MG63 (cell line): ENCODE data around the gene NDUFS1. TPM values are rescaled to one million over a fixed set of nuclear protein-coding genes. Genes with fewer than 3 reads are reported as not detected.
"Not testable (repeated sequence)": the region's sequence is repeated elsewhere in the genome, so short reads cannot be mapped to it uniquely, and the experiment has no call there.

Experiments
- DNase-seq: peaks from one replicate; pipeline ENCODE4 v3.0.0-alpha.2; 2020
- H3K27me3 ChIP-seq: fragments of 250-450 bp; sonication (Bioruptor Pico); 2 replicates; pipeline ENCODE4 v1.5.1; 2020; ENCODE audit warnings: mild to moderate bottlenecking, moderate library complexity
- H3K36me3 ChIP-seq: fragments of 250-450 bp; sonication (Bioruptor Pico); 2 replicates; pipeline ENCODE4 v1.5.1; 2020; ENCODE audit warnings: mild to moderate bottlenecking, moderate library complexity
- H3K4me3 ChIP-seq: fragments of 250-450 bp; sonication (Bioruptor Pico); 2 replicates; pipeline ENCODE4 v1.5.1; 2020; ENCODE audit warnings: mild to moderate bottlenecking, moderate library complexity
- H3K9me3 ChIP-seq: fragments of 250-450 bp; sonication (Bioruptor Pico); 2 replicates; pipeline ENCODE4 v1.5.1; 2020; ENCODE audit warnings: mild to moderate bottlenecking, moderate library complexity
- total RNA-seq: library from RNA; depleted of rRNA; stranded (reverse); fragments of >200 nt; shearing (Covaris generic); gene quantifications from 2 replicates; pipeline ENCODE4 v1.2.3, GENCODE V29; 2014; ENCODE audit warnings: low replicate concordance

The NDUFS1 gene
- total RNA-seq, 1 experiment from 2014 or later = 146 TPM

- Histone ChIP-seq H3K9me3 (no peaks in the 10 kb centered on the region), H3K36me3 (peaks cover 12% of the 10 kb centered on the region), H3K4me3 (peak within 1 kb of the TSS; percentile 64), H3K27me3 (no peaks in the 10 kb centered on the region)
- DNase-seq = peak; percentile 80
Measured at GRCh38 chr2:206085742-206086445, 73.3 kb downstream of the NDUFS1 start, which contains the start of gene INO80D. Gene INO80D (minus strand): TSS chr2:206086174. CDS start chr2:206063016, 23,158 bp downstream.

- Histone ChIP-seq H3K27me3 (no peaks in the 10 kb centered on the region), H3K9me3 (no peaks in the 10 kb centered on the region), H3K36me3 (peaks cover 9% of the 10 kb centered on the region), H3K4me3 (peak overlapping the region; percentile 64)
- peak; percentile 57 for DNase-seq
Measured at GRCh38 chr2:206084870-206085741, 74.1 kb downstream of the NDUFS1 start.

GRCh38 chr2:206084439-206084869 lies 74.8 kb downstream of the NDUFS1 start:
- peak overlapping the region; percentile 64 for H3K4me3 ChIP-seq
- H3K36me3 ChIP-seq = peaks cover 9% of the 10 kb centered on the region

GRCh38 chr2:206083602-206084438 lies 75.4 kb downstream of the NDUFS1 start:
- H3K9me3 ChIP-seq = no peaks in the 10 kb centered on the region
- H3K4me3 ChIP-seq = peak overlapping the region; percentile 64
- no peak for DNase-seq
- no peaks in the 10 kb centered on the region for H3K27me3 ChIP-seq
- H3K36me3 ChIP-seq = peaks cover 9% of the 10 kb centered on the region

More at GRCh38 chr2:206084439-206084869, 74.8 kb downstream of the NDUFS1 start:
- Histone ChIP-seq H3K27me3 (no peaks in the 10 kb centered on the region), H3K9me3 (no peaks in the 10 kb centered on the region)
- DNase-seq = peak; percentile 85

- Histone ChIP-seq H3K36me3 (no peaks in the 10 kb centered on the region; the same call in 1 of the 2 replicates), H3K9me3 (no peaks in the 10 kb centered on the region), H3K27me3 (no peaks in the 10 kb centered on the region), H3K4me3 (no peak overlapping the region)
- DNase-seq = no peak
Measured at GRCh38 chr2:206082298-206082843, 76.9 kb downstream of the NDUFS1 start.

- no peaks in the 10 kb centered on the region for H3K9me3 ChIP-seq
- H3K4me3 ChIP-seq = no peak overlapping the region
- H3K36me3 ChIP-seq = no peaks in the 10 kb centered on the region; the same call in 1 of the 2 replicates
- no peak for DNase-seq
- no peaks in the 10 kb centered on the region for H3K27me3 ChIP-seq
Measured at GRCh38 chr2:206080927-206081326, 78.3 kb downstream of the NDUFS1 start.

- H3K27me3 ChIP-seq = no peaks in the 10 kb centered on the region
- no peak for DNase-seq
- no peaks in the 10 kb centered on the region for H3K9me3 ChIP-seq
- no peaks in the 10 kb centered on the region; the same call in 1 of the 2 replicates for H3K36me3 ChIP-seq
- no peak overlapping the region for H3K4me3 ChIP-seq
Measured at GRCh38 chr2:206079699-206080465, 79.4 kb downstream of the NDUFS1 start.

- not testable (repeated sequence) for H3K36me3 ChIP-seq, H3K4me3 ChIP-seq, DNase-seq, H3K27me3 ChIP-seq, H3K9me3 ChIP-seq
Measured at GRCh38 chr2:206077879-206078278, 81.4 kb downstream of the NDUFS1 start.

- Histone ChIP-seq H3K9me3 (no peaks in the 10 kb centered on the region), H3K4me3 (no peak overlapping the region), H3K27me3 (no peaks in the 10 kb centered on the region), H3K36me3 (peaks cover 2% of the 10 kb centered on the region; the same call in 1 of the 2 replicates)
- DNase-seq = no peak
Measured at GRCh38 chr2:206075113-206075512, 84.1 kb downstream of the NDUFS1 start.

- no peaks in the 10 kb centered on the region for H3K27me3 ChIP-seq
- DNase-seq = no peak
- no peak overlapping the region for H3K4me3 ChIP-seq
- H3K9me3 ChIP-seq = no peaks in the 10 kb centered on the region
- H3K36me3 ChIP-seq = peaks cover 2% of the 10 kb centered on the region; the same call in 1 of the 2 replicates
Measured at GRCh38 chr2:206071807-206072206, 87.4 kb downstream of the NDUFS1 start.

GRCh38 chr2:206069417-206069816 lies 89.8 kb downstream of the NDUFS1 start:
- no peaks in the 10 kb centered on the region for H3K27me3 ChIP-seq
- DNase-seq = no peak
- peaks cover 2% of the 10 kb centered on the region; the same call in 1 of the 2 replicates for H3K36me3 ChIP-seq
- H3K4me3 ChIP-seq = no peak overlapping the region
- no peaks in the 10 kb centered on the region for H3K9me3 ChIP-seq

GRCh38 chr2:206068207-206068606 lies 91.0 kb downstream of the NDUFS1 start:
- Histone ChIP-seq H3K9me3 (no peaks in the 10 kb centered on the region), H3K27me3 (no peaks in the 10 kb centered on the region), H3K4me3 (no peak overlapping the region), H3K36me3 (no peaks in the 10 kb centered on the region)
- no peak for DNase-seq
